A549 (cell line): Measurements from ENCODE around the gene STAG2. TPM values are rescaled to one million over a fixed set of nuclear protein-coding genes. Genes with fewer than 3 reads are reported as not detected.

Experiments used
- ATAC-seq, 2 experiments: fragments of 200-7000 bp in 1 of 2; fragments of >200 bp in 1 of 2; cut with Nextera tagmentation in 1 of 2; cut with Tn5 transposase in 1 of 2; 3 replicates each; pipeline versions ENCODE4 v1.8.0 to v1.9.1; 2018 to 2020; ENCODE audit warnings: mild to moderate bottlenecking in 1 of 2, moderate library complexity in 1 of 2
- CTCF ChIA-PET: fragments of 300-600 bp; sonication (Branson Sonifier 250); formaldehyde crosslinking; extraction: SDS; loops from one replicate; lab custom pipeline; 2021; ENCODE audit warnings: antibody characterized with exemption, inconsistent platforms; lab: Yijun Ruan, JAX
- POLR2A ChIA-PET: fragments of 350-600 bp; formaldehyde crosslinking; extraction: SDS; loops from one replicate; lab custom pipeline; 2021; ENCODE audit warnings: antibody characterized with exemption, inconsistent platforms; lab: Yijun Ruan, JAX
- DNase-seq, 2 experiments: peaks; one replicate each; pipeline versions ENCODE4 v3.0.0 to v3.0.0-alpha.2; 2011 to 2016; ENCODE audit warnings: low read depth in 1 of 2, low spot score in 1 of 2
- FAIRE-seq: peaks from 2 replicates; lab custom pipeline; 2011; peaks lifted over from hg19 to GRCh38; lab: Jason Lieb, UNC
- H3K27ac ChIP-seq, 2 experiments: fragments of >200 bp; sonication (Bioruptor Twin); formaldehyde crosslinking; 3 replicates each; pipeline ENCODE4 v1.5.1; 2016 to 2017
- H3K4me1 ChIP-seq: fragments of >200 bp; sonication (Bioruptor Twin); formaldehyde crosslinking; 3 replicates; pipeline ENCODE4 v1.6.1; 2016
- H3K4me2 ChIP-seq: fragments of >200 bp; sonication (Bioruptor Twin); formaldehyde crosslinking; 3 replicates; pipeline ENCODE4 v1.6.1; 2016
- H3K4me3 ChIP-seq: fragments of >200 bp; sonication (Bioruptor Twin); formaldehyde crosslinking; 3 replicates; pipeline ENCODE4 v1.5.1; 2016
- H3K9me3 ChIP-seq: fragments of >200 bp; sonication (Bioruptor Twin); formaldehyde crosslinking; 3 replicates; pipeline ENCODE4 v1.6.1; 2016
- CBX8 ChIP-seq: fragments of 200-600 bp; sonication (generic); IDR thresholded peaks from 2 replicates; pipeline ENCODE4 v1.6.1; 2016
- CHD2 ChIP-seq: fragments of 150-350 bp; IDR thresholded peaks from 2 replicates; pipeline ENCODE4 v1.6.1; 2014; ENCODE audit warnings: low read length; ENCODE audit not compliant: partially characterized antibody
- EHF ChIP-seq: fragments of 250-450 bp; sonication (Bioruptor Pico); IDR thresholded peaks from 2 replicates; pipeline ENCODE4 v1.5.0; 2020; ENCODE audit warnings: mild to moderate bottlenecking
- ESRRA ChIP-seq: fragments of 150-350 bp; IDR thresholded peaks from 2 replicates; pipeline ENCODE4 v1.6.1; 2014; ENCODE audit warnings: mild to moderate bottlenecking, low read length, borderline replicate concordance
- FOSL2 ChIP-seq, 2 experiments: fragments of 450-650 bp in 1 of 2; fragments of >200 bp in 1 of 2; sonication (Bioruptor Twin) in 1 of 2; formaldehyde crosslinking; IDR thresholded peaks; 2 replicates each; pipeline versions ENCODE4 v1.5.0 to v1.6.1; 2016 to 2020; ENCODE audit warnings: mild to moderate bottlenecking in 1 of 2, moderate library complexity in 1 of 2
- GATA3 ChIP-seq: IDR thresholded peaks from 2 replicates; pipeline ENCODE4 v1.6.1; 2012; ENCODE audit warnings: borderline replicate concordance
- HDAC2 ChIP-seq: fragments of 200-600 bp; sonication (generic); IDR thresholded peaks from 2 replicates; pipeline ENCODE4 v1.6.1; 2016
- HOXB13 ChIP-seq: fragments of 250-450 bp; sonication (Bioruptor Pico); IDR thresholded peaks from 2 replicates; pipeline ENCODE4 v1.5.0; 2020; ENCODE audit warnings: low read depth, mild to moderate bottlenecking, moderate library complexity
- HOXB5 ChIP-seq: fragments of 250-450 bp; sonication (Bioruptor Pico); IDR thresholded peaks from 2 replicates; pipeline ENCODE4 v1.5.0; 2020; ENCODE audit warnings: mild to moderate bottlenecking, moderate library complexity
- JUNB ChIP-seq: fragments of >200 bp; sonication (Bioruptor Twin); formaldehyde crosslinking; IDR thresholded peaks from 2 replicates; pipeline ENCODE4 v1.6.1; 2016
- KDM5A ChIP-seq: fragments of 200-600 bp; sonication (generic); IDR thresholded peaks from 2 replicates; pipeline ENCODE4 v1.6.1; 2016; ENCODE audit warnings: antibody characterized with exemption, mild to moderate bottlenecking
- MAFK ChIP-seq: fragments of 450-650 bp; IDR thresholded peaks from 2 replicates; pipeline ENCODE4 v1.6.1; 2014; ENCODE audit not compliant: partially characterized antibody
- MAZ ChIP-seq: fragments of 150-350 bp; IDR thresholded peaks from 2 replicates; pipeline ENCODE4 v1.6.1; 2014; ENCODE audit warnings: antibody characterized with exemption, low read depth, low read length, borderline replicate concordance
- MYC ChIP-seq: IDR thresholded peaks from 2 replicates; pipeline ENCODE4 v1.6.1; 2012; ENCODE audit warnings: mild to moderate bottlenecking, inconsistent platforms, low read length, improper control_type of control experiment, borderline replicate concordance
- NR3C1 ChIP-seq: fragments of >200 bp; sonication (Bioruptor Twin); formaldehyde crosslinking; IDR thresholded peaks from 3 replicates; pipeline ENCODE4 v1.6.1; 2017
- RCOR1 ChIP-seq: fragments of 150-350 bp; IDR thresholded peaks from 2 replicates; pipeline ENCODE4 v1.6.1; 2014; ENCODE audit warnings: antibody characterized with exemption, low read length, low read depth
- RFX5 ChIP-seq: fragments of 450-650 bp; IDR thresholded peaks from 2 replicates; pipeline ENCODE4 v1.7.1; 2014; ENCODE audit warnings: antibody characterized with exemption, mild to moderate bottlenecking, moderate library complexity
- RNF2 ChIP-seq: fragments of 200-600 bp; sonication (generic); IDR thresholded peaks from 2 replicates; pipeline ENCODE4 v1.6.1; 2016; ENCODE audit warnings: low read depth, mild to moderate bottlenecking, antibody characterized with exemption, moderate library complexity, borderline replicate concordance
- TP53 ChIP-seq: fragments of 250-450 bp; sonication (Bioruptor Pico); IDR thresholded peaks from 2 replicates; pipeline ENCODE4 v1.5.0; 2021; ENCODE audit warnings: mild to moderate bottlenecking, moderate library complexity
- ZFP36 ChIP-seq: fragments of 450-650 bp; IDR thresholded peaks from 2 replicates; pipeline ENCODE4 v1.6.1; 2014; ENCODE audit warnings: borderline replicate concordance; ENCODE audit not compliant: partially characterized antibody
- ZNF302 ChIP-seq: fragments of 250-450 bp; sonication (Bioruptor Pico); IDR thresholded peaks from 2 replicates; pipeline ENCODE4 v1.9.0; 2021; ENCODE audit warnings: inconsistent platforms, mild to moderate bottlenecking, moderate library complexity
- ZSCAN20 ChIP-seq: fragments of 250-450 bp; sonication (Bioruptor Pico); IDR thresholded peaks from 2 replicates; pipeline ENCODE4 v1.8.0; 2022; ENCODE audit warnings: mild to moderate bottlenecking, moderate library complexity
- WGBS: methylation state at CpG from one replicate; pipeline ENCODE4 v1.1.6; 2017; ENCODE audit errors: missing lambda C conversion rate; 5-methylcytosine and 5-hydroxymethylcytosine counted together
- polyA plus RNA-seq, 4 experiments: library from polyadenylated mRNA; depleted of rRNA in 3 of 4; stranded (reverse); fragments of >200 nt; fragmentation: RNase III in 1 of 4; extraction: RNeasy Plus Mini Kit Qiagen cat#74134 plus additional on column Dnase treatment in 1 of 4; gene quantifications; 2 replicates in 3 of 4; 3 replicates in 1 of 4; pipeline ENCODE4 v1.2.3, GENCODE V29; 2011 to 2017
- TF ChIP-seq, protein P1 (sequence below): IDR thresholded peaks from 2 replicates; pipeline ENCODE4 v1.6.1; 2012
- TF ChIP-seq, protein P2 (sequence below): IDR thresholded peaks from 2 replicates; pipeline ENCODE4 v1.6.1; 2012
- TF ChIP-seq, protein P3 (sequence below): IDR thresholded peaks from 2 replicates; pipeline ENCODE4 v1.6.1; 2012; ENCODE audit warnings: low read depth, borderline replicate concordance
- TF ChIP-seq, protein P4 (sequence below): fragments of 250-450 bp; sonication (Bioruptor Pico); IDR thresholded peaks from 2 replicates; pipeline ENCODE4 v1.5.0; 2021; ENCODE audit warnings: mild to moderate bottlenecking, moderate library complexity, borderline replicate concordance
- TF ChIP-seq, protein P5 (sequence below): fragments of 250-450 bp; sonication (Bioruptor Pico); IDR thresholded peaks from 2 replicates; pipeline ENCODE4 v1.5.0; 2020; ENCODE audit warnings: low read depth, mild to moderate bottlenecking, moderate library complexity
- TF ChIP-seq, protein P6 (sequence below): fragments of >200 bp; sonication (Bioruptor Twin); formaldehyde crosslinking; IDR thresholded peaks from 3 replicates; pipeline ENCODE4 v1.5.1; 2016

STAG2 gene
- polyA plus RNA-seq, 2 of the 4 experiments (the other 2 are of a cell fraction), result 49.5 to 92.8 TPM

DNA sequence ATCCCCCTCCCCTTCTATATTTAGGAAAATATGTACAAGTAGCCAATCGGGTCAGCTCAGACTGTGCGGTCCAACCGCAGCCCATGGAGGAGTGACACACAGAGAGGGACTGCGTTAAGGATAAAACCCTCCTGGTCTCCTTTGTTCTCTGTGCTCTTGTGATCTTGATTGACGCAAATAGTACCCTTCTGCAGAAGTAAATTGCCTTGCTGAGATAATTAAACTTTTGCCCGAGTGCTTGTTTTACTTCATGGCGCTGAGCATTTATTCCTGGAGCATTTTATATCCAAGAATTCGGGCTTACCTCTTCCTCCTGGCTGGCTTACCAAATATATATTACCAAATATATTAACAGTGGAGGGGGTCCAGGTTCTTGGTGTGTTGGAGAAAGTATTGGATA, 184.2 kb downstream of the STAG2 start:
- Histone ChIP-seq H3K27ac (no peak overlapping the region), H3K9me3 (peaks cover 9% of the 10 kb centered on the region; the same call in 2 of the 3 replicates), H3K4me1 (no peaks in the 10 kb centered on the region), H3K4me3 (no peak overlapping the region)
- DNase-seq (no peak), FAIRE-seq (no peak)
- WGBS, result 77% methylated on average over 8 of the region's 8 CpGs
- ChIA-PET CTCF (no interaction called here), POLR2A (no interaction called here)
- TF ChIP-seq GATA3 (no peak), ZNF302 (CRISPR knock-in tag) (no peak), ZFP36 (no peak), FOSL2 (IDR thresholded peaks at IDR 0.05) (no peak), FOSL2 (CRISPR knock-in tag; IDR thresholded peaks at IDR 0.05) (no peak), HDAC2 (no peak), KDM5A (no peak), JUNB (no peak), NR3C1 (no peak), MYC (no peak), MAFK (no peak), CHD2 (no peak), RFX5 (no peak), CBX8 (no peak), ESRRA (no peak)
- TF ChIP-seq, protein P1, sequence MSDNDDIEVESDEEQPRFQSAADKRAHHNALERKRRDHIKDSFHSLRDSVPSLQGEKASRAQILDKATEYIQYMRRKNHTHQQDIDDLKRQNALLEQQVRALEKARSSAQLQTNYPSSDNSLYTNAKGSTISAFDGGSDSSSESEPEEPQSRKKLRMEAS, result no peak
- TF ChIP-seq, protein P2, sequence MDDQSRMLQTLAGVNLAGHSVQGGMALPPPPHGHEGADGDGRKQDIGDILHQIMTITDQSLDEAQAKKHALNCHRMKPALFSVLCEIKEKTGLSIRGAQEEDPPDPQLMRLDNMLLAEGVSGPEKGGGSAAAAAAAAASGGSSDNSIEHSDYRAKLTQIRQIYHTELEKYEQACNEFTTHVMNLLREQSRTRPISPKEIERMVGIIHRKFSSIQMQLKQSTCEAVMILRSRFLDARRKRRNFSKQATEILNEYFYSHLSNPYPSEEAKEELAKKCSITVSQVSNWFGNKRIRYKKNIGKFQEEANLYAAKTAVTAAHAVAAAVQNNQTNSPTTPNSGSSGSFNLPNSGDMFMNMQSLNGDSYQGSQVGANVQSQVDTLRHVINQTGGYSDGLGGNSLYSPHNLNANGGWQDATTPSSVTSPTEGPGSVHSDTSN, result no peak
- TF ChIP-seq, all 56 proteins: peak for 0
- no peak for ATAC-seq
- H3K4me2 ChIP-seq, result no peak overlapping the region

DNA sequence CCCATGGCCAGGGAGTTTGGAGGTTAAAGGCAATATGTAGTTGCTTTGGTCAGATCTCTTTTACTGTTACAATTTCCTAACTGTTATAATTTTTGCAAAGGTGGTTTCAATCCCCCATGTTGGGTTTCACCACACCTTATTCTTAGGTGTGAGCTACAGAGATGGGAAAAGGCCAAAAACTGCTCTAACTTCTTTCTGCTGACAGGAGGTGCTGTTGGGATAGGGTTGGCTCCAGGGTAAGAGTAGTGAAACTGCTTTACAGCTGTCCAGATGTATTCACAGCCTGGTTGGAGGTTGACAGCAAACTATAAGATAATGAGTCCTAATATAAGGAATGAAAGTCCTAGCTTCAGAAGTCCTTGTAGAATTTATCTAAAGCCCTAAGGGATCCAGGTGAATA, 189.7 kb downstream of the STAG2 start:
- CTCF ChIA-PET, result interaction anchor here (0.7 kb wide), 1 partner anchor 157 kb away, joined by 3 read pairs; no protein-coding TSS in a partner anchor
- Histone ChIP-seq H3K27ac (no peak overlapping the region), H3K9me3 (peaks cover 11% of the 10 kb centered on the region; the same call in 2 of the 3 replicates), H3K4me3 (no peak overlapping the region), H3K4me1 (no peaks in the 10 kb centered on the region), H3K4me2 (no peak overlapping the region)
- TF ChIP-seq RCOR1 (no peak), MAZ (no peak), EHF (CRISPR knock-in tag) (no peak), RFX5 (no peak), HOXB5 (CRISPR knock-in tag) (no peak), TP53 (CRISPR knock-in tag) (no peak), KDM5A (no peak), RNF2 (no peak), JUNB (no peak), HOXB13 (CRISPR knock-in tag) (no peak), ZSCAN20 (CRISPR knock-in tag) (no peak)
- TF ChIP-seq, protein P3, sequence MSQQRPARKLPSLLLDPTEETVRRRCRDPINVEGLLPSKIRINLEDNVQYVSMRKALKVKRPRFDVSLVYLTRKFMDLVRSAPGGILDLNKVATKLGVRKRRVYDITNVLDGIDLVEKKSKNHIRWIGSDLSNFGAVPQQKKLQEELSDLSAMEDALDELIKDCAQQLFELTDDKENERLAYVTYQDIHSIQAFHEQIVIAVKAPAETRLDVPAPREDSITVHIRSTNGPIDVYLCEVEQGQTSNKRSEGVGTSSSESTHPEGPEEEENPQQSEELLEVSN, result no peak
- TF ChIP-seq, protein P4, sequence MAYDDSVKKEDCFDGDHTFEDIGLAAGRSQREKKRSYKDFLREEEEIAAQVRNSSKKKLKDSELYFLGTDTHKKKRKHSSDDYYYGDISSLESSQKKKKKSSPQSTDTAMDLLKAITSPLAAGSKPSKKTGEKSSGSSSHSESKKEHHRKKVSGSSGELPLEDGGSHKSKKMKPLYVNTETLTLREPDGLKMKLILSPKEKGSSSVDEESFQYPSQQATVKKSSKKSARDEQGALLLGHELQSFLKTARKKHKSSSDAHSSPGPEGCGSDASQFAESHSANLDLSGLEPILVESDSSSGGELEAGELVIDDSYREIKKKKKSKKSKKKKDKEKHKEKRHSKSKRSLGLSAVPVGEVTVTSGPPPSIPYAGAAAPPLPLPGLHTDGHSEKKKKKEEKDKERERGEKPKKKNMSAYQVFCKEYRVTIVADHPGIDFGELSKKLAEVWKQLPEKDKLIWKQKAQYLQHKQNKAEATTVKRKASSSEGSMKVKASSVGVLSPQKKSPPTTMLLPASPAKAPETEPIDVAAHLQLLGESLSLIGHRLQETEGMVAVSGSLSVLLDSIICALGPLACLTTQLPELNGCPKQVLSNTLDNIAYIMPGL, result no peak
- TF ChIP-seq, protein P5, sequence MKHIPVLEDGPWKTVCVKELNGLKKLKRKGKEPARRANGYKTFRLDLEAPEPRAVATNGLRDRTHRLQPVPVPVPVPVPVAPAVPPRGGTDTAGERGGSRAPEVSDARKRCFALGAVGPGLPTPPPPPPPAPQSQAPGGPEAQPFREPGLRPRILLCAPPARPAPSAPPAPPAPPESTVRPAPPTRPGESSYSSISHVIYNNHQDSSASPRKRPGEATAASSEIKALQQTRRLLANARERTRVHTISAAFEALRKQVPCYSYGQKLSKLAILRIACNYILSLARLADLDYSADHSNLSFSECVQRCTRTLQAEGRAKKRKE (CRISPR knock-in tag), result no peak
- TF ChIP-seq, protein P6, sequence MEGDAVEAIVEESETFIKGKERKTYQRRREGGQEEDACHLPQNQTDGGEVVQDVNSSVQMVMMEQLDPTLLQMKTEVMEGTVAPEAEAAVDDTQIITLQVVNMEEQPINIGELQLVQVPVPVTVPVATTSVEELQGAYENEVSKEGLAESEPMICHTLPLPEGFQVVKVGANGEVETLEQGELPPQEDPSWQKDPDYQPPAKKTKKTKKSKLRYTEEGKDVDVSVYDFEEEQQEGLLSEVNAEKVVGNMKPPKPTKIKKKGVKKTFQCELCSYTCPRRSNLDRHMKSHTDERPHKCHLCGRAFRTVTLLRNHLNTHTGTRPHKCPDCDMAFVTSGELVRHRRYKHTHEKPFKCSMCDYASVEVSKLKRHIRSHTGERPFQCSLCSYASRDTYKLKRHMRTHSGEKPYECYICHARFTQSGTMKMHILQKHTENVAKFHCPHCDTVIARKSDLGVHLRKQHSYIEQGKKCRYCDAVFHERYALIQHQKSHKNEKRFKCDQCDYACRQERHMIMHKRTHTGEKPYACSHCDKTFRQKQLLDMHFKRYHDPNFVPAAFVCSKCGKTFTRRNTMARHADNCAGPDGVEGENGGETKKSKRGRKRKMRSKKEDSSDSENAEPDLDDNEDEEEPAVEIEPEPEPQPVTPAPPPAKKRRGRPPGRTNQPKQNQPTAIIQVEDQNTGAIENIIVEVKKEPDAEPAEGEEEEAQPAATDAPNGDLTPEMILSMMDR, result no peak
- POLR2A ChIA-PET, result no interaction called here
- ATAC-seq, result no peak
- DNase-seq, result no peak
- FAIRE-seq, result no peak
